Measurements from ENCODE around the gene ZSWIM8.

DNA sequence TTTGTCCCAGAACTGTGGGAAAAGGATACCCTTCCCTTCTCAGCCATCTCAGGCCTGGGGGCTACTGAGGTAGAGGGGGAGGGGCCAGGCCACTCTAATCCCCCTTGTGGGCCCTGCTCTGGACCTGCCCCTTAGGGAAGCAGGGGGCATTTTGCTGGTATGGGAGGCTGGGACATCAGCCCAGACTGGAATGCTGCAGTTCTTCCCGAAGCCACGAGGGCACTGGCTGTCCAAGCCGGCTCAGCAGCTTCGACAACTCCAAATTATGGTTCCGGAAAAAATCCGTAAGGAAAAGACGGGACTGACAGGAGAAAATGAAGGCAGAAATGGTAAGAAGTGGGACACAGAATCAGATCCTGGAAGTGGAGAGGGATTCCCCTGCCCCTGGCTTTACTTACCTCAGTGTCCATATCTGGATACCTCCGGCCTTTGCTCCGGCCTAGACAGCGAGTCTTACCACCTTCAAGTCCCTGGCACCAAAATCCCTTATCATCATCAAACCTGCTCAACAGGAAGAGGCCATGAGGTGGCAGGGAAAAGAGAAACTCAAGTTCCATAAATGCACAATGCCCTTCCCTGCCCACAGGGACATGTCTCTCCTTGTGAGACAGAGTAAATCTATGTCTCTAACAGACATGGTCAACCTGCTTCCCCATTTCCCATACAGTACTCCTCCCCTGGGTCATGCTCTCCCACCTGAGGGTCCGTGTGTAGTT lies 17.0 kb downstream of the ZSWIM8 start:
- TF ChIP-seq, protein P1, sequence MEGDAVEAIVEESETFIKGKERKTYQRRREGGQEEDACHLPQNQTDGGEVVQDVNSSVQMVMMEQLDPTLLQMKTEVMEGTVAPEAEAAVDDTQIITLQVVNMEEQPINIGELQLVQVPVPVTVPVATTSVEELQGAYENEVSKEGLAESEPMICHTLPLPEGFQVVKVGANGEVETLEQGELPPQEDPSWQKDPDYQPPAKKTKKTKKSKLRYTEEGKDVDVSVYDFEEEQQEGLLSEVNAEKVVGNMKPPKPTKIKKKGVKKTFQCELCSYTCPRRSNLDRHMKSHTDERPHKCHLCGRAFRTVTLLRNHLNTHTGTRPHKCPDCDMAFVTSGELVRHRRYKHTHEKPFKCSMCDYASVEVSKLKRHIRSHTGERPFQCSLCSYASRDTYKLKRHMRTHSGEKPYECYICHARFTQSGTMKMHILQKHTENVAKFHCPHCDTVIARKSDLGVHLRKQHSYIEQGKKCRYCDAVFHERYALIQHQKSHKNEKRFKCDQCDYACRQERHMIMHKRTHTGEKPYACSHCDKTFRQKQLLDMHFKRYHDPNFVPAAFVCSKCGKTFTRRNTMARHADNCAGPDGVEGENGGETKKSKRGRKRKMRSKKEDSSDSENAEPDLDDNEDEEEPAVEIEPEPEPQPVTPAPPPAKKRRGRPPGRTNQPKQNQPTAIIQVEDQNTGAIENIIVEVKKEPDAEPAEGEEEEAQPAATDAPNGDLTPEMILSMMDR (IDR thresholded peaks at IDR 0.05): no peak
- TF ChIP-seq POLR2A (IDR thresholded peaks at IDR 0.05): no peak
